H7 (cell line): ENCODE results near the gene LMX1B. TPM values are rescaled to one million over a fixed set of nuclear protein-coding genes. Genes with fewer than 3 reads are reported as not detected.
A peak's percentile ranks its signal among the peaks of the same experiment; 100 is the strongest.

Experiments used
- DNase-seq: peaks from one replicate; pipeline ENCODE4 v3.0.0; 2012
- H3K27me3 ChIP-seq: 2 replicates; pipeline ENCODE4 v1.6.0; 2011; ENCODE audit warnings: mild to moderate bottlenecking, low read length; ENCODE audit not compliant: control insufficient read depth, insufficient read depth
- H3K36me3 ChIP-seq: replicated peaks from 2 replicates; pipeline ENCODE4 v1.5.1; 2011; ENCODE audit warnings: low read length; ENCODE audit not compliant: control insufficient read depth, insufficient read depth
- H3K4me3 ChIP-seq: 2 replicates; pipeline ENCODE4 v1.5.1; 2011; ENCODE audit warnings: low read depth, mild to moderate bottlenecking, control low read depth, low read length, moderate library complexity; ENCODE audit not compliant: insufficient read depth
- total RNA-seq: library from RNA; depleted of rRNA; stranded (reverse); fragments of >200 nt; shearing (Covaris generic); gene quantifications from 2 replicates; pipeline ENCODE4 v1.2.3, GENCODE V29; 2014

Gene LMX1B
- total RNA-seq, 1 experiment from 2014 or later = 16.7 TPM

DNA sequence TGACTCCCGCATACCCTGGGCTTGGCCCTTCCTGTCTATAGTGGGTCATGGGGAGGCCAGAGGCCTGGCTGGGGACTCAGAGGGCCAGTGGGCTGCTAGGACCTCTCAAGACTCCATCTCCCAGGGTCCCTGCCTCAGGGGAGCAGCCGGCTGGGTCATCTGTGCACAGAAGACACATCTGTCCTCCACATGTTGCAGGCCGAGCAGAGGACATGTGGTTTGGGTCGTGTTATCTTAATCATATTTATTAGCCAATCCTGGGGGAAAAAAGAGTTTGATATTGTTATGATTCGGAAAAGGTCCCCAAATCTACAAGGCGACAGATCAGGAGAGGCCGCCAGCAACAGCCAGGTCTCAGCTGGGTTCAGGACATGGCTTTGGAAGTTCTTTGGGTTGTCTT, 14.4 kb downstream of the LMX1B start:
- no peak for DNase-seq
- Histone ChIP-seq H3K4me3 (no peak overlapping the region), H3K36me3 (no peaks in the 10 kb centered on the region), H3K27me3 (peaks cover 90% of the 10 kb centered on the region)

DNA sequence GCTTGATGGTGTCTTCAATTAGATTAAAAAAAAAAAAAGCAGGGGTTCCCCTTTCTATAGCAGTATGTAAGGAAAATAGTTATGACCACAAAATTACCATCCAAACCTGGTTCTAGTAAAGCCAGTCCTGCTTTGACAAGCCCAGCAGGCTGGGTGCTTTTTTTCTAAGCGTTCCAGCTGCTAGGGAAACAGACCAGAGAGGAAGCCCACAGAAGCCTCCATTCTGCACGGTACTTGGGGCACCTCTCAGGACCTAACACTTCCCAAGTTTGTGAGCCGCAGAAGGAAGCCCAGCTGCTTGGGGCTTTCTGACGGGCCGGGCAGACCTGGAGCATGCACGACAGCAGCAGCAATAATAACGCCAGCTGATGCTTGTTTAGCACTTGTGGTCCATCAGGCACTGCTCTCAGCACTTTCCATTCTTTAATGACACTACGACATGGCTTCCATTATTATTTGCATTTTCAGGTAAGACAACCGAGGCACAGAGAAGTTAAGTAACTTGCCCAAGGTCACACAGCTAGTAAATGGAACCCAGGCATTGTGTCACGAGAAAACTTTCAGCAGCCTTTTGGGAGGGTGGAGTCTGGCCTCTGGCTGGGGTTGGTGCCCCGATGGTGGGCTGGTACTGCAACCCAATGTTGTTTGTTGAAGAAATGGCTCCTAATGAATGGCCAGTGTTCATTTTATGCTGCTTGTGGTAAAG, 15.4 kb downstream of the LMX1B start:
- H3K27me3 ChIP-seq = peaks cover 89% of the 10 kb centered on the region
- DNase-seq = no peak

GRCh38 chr9:126630458-126631237, 16.9 kb downstream of the LMX1B start:
- peak; percentile 61 for DNase-seq
- H3K27me3 ChIP-seq = peaks cover 86% of the 10 kb centered on the region
- H3K36me3 ChIP-seq = no peaks in the 10 kb centered on the region
- H3K4me3 ChIP-seq = no peak overlapping the region

More for the DNA sequence above, 15.4 kb downstream of the LMX1B start:
- Histone ChIP-seq H3K36me3 (no peaks in the 10 kb centered on the region), H3K4me3 (no peak overlapping the region)

- peak; percentile 90 for DNase-seq
- H3K27me3 ChIP-seq = peaks cover 83% of the 10 kb centered on the region
- no peak overlapping the region for H3K4me3 ChIP-seq
- H3K36me3 ChIP-seq = no peaks in the 10 kb centered on the region
Measured at GRCh38 chr9:126631254-126631653, 17.5 kb downstream of the LMX1B start.

DNA sequence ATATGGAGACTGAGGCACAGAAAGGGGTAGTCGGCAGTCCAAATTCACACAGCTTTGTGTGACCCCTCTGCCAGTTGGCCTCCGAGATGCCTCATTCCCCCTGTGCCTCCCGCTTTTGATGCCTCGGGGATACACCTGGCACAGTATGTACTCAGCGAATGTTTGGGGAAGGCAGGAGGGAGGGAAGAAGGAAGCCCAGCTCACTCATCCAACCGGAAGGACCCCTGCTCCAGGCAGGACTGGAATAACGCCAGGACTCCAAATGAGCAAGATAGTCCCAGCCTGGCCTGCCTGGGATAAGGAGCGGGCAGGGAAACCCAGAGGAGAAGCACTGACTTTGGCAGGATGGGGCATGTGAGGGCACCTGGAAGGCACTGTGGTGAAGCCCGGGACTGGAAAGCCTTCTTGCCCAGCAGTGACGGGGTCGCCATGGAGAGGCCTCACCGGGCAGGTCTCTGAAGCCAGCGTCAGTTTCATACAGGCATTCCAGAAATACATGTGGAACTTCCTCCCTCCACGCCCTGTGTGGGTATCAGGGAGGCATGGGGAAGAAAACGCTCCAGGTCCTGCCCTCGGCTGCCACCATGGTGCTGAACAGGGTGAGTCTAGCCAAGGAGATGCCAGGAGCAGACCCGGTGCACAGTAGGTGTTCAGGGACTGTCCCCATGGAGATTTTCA, 20.3 kb downstream of the LMX1B start:
- DNase-seq = no peak
- H3K36me3 ChIP-seq = no peaks in the 10 kb centered on the region
- no peak overlapping the region for H3K4me3 ChIP-seq
- H3K27me3 ChIP-seq = peaks cover 81% of the 10 kb centered on the region

DNA sequence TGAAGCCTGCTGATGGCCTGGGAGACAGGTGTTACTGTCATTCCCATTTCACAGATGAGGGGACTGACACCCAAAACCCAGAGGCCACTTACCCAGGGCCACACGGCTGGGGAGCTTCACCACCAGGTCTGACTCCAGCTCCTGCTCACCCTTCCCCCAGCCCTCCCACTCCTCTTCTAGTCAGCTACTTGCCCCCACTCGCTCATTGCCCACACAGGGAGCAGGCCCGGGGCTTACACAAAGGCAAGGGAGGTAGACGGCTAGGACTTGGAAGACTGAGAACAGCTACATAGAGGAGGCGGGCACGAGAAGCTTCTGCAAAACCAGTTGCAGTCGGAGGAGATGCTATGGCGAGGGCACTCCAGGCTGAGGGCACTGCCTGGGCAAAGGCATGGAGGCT, 21.3 kb downstream of the LMX1B start:
- DNase-seq = no peak
- Histone ChIP-seq H3K27me3 (peaks cover 79% of the 10 kb centered on the region), H3K4me3 (no peak overlapping the region), H3K36me3 (no peaks in the 10 kb centered on the region)

DNA sequence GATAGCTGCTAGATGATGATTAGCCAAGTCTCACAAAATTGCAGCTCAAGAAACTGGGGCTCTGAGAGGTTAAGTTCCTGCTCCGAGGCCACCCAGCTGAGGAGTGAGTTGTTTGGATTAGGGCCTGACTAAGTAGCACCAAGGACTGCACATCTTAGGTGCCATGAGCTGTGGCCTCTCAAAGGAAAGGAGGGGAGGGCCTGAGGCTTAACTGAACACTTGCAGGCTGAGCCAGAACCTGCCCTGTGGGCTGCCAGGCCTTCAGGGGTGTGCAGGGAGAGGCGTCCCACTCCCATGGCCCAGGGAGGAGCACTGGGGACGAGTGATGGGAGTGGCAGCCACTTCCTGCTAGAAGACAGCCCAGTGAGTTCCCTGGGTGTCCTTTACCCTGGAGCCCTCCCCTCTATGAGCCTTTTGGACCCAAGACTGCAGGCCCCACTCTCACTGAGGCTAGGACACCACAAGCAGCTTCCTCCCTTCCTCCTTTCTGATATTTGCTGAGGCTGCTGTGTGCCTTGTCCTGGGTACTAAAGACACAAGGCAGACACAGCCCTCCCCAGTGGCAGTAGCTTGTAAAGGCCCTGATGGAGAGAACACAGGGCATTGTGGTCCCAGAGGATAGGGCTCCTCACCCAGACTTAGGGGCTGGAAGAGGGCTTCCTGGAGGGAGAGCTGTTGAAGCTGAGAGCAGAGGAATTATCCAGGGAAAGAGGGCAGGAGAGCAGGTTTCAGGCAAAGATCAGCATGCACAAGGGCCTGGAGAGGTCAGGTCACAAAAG, 22.1 kb downstream of the LMX1B start:
- no peak overlapping the region for H3K4me3 ChIP-seq
- H3K36me3 ChIP-seq = no peaks in the 10 kb centered on the region
- peak; percentile 73 for DNase-seq
- peaks cover 76% of the 10 kb centered on the region for H3K27me3 ChIP-seq

GRCh38 chr9:126636983-126637798, 23.5 kb downstream of the LMX1B start:
- Histone ChIP-seq H3K4me3 (no peak overlapping the region), H3K36me3 (no peaks in the 10 kb centered on the region), H3K27me3 (peaks cover 77% of the 10 kb centered on the region)
- DNase-seq = no peak

DNA sequence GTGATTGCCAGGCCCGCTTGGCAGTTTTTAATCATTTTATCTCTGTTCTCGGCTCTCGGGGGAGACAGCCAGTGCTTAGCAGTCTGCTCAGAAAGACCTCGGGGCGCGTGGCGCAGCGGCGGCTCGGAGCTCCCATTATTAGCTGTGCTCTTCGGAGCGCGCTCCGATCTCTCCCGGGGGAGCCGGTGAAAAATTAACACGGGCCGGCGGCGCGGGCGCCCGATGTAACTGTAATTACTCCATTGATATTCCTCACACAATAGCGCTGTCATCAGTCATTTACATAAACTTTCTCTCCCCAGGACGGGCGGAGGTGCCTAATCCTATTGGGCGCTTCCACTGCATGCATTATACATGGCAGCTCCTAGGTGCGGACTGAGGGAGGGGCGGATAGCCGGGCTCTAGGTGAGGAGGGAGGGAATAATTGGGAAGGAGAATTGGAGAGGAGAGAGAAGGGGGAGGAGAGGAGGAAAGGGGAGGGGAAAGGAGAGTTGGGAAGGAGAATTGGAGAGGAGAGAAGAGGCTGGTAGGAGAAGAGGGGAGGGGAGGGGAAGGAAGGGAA, 24.9 kb downstream of the LMX1B start:
- peak; percentile 92 for DNase-seq
- Histone ChIP-seq H3K36me3 (no peaks in the 10 kb centered on the region), H3K27me3 (peaks cover 69% of the 10 kb centered on the region), H3K4me3 (peak overlapping the region; percentile 24)

DNA sequence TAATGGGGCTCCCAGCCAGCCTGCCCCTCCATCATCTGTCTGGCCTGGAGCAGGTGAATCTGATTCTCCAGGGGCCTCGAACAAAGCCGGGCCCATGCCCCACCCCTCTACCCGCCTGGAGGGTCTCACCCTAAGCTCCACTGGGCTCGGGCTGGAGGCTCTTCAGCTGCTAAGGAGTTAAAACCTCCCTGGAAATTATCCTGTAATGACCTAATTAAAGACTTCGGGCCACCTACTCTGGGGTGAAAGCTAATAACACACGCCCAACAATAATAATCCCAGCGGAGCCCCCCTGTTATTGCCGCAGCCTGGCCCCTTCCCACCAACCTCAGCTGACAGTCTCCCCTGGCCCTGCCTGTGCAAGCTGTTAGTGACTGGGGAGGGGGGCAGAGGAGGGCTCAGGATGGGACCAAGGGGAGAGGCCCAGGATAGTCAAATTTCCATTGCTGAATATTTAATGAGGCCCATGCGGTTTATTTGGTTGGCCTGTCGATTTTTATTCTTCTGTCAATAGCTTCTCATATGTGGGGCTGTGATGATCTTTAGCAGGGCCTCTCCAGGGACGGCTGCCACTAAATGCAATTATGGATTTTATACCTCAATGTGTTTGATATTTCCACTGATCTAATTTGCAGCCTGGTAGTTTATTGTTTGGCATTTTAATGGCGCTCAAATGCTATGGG, 25.7 kb downstream of the LMX1B start:
- H3K27me3 ChIP-seq = peaks cover 62% of the 10 kb centered on the region
- no peaks in the 10 kb centered on the region for H3K36me3 ChIP-seq
- DNase-seq = no peak
- peak overlapping the region; percentile 14; the same call in 1 of the 2 replicates for H3K4me3 ChIP-seq

- Histone ChIP-seq H3K36me3 (no peaks in the 10 kb centered on the region), H3K27me3 (peaks cover 49% of the 10 kb centered on the region), H3K4me3 (no peak overlapping the region)
- no peak for DNase-seq
Measured at GRCh38 chr9:126641118-126641851, 27.6 kb downstream of the LMX1B start.

GRCh38 chr9:126642010-126642744, 28.4 kb downstream of the LMX1B start:
- no peak for DNase-seq

More at GRCh38 chr9:126642010-126642744, 28.4 kb downstream of the LMX1B start:
- Histone ChIP-seq H3K27me3 (peaks cover 40% of the 10 kb centered on the region), H3K4me3 (no peak overlapping the region), H3K36me3 (no peaks in the 10 kb centered on the region)
